Measurements from ENCODE around the gene MX1.

DNA sequence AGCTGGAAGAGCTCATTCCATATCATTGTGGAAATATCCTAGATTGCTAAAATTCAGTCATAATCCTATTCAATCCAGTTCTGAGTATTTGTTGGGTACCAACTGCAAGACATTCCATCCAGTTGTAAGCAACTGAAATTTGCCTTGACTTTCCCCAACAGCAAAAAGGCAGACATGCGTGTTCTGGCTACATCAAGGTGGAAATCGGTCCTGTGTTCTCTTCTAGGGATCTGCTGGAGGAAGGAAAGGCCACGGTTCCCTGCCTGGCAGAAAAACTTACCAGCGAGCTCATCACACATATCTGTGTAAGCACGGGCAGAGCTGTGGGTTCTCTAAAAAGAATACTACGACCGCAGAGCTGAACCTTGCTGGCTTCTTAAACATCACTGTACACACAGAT lies 17.5 kb downstream of the MX1 start:
- TF ChIP-seq, protein P1, sequence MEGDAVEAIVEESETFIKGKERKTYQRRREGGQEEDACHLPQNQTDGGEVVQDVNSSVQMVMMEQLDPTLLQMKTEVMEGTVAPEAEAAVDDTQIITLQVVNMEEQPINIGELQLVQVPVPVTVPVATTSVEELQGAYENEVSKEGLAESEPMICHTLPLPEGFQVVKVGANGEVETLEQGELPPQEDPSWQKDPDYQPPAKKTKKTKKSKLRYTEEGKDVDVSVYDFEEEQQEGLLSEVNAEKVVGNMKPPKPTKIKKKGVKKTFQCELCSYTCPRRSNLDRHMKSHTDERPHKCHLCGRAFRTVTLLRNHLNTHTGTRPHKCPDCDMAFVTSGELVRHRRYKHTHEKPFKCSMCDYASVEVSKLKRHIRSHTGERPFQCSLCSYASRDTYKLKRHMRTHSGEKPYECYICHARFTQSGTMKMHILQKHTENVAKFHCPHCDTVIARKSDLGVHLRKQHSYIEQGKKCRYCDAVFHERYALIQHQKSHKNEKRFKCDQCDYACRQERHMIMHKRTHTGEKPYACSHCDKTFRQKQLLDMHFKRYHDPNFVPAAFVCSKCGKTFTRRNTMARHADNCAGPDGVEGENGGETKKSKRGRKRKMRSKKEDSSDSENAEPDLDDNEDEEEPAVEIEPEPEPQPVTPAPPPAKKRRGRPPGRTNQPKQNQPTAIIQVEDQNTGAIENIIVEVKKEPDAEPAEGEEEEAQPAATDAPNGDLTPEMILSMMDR (conservative IDR thresholded peaks at IDR 0.05; ENCODE audit: low read length) = no peak
- TF ChIP-seq EZH2phosphoT487 (IDR thresholded peaks at IDR 0.05; ENCODE audit: borderline replicate concordance, low read depth, low read length) = no peak

Data from OCI-LY7 (cell line).